Stimulated activated naive B cell treated with anti-CD40 and anti-IgM and Interleukin-4, amounts not matched to agents 10 μg/mL and 1 μg/mL and 100 μg/mL, for 72 hours (primary cell): ENCODE data around the gene WDR64.
"Not testable (repeated sequence)": the region's sequence is repeated elsewhere in the genome, so short reads cannot be mapped to it uniquely, and the experiment has no call there.

Experiments
- ATAC-seq, 2 donors: fragments of 150-1000 bp; cut with Tn5 transposase; replicated peaks; 2 replicates each; pipeline ENCODE4 v1.10.0; 2021; ENCODE audit warnings: moderate library complexity in 1 of 2
- DNase-seq: peaks from one replicate; pipeline ENCODE4 v3.0.0; 2021
- H3K27ac Mint-ChIP-seq: one replicate; pipeline ENCODE4 v1.8.0; 2022; ENCODE audit warnings: mild to moderate bottlenecking, mixed read lengths
- H3K27me3 Mint-ChIP-seq, 2 donors: one replicate each; pipeline ENCODE4 v1.8.0; 2022; ENCODE audit warnings: mixed read lengths in 2 of 2
- H3K36me3 Mint-ChIP-seq, 2 donors: one replicate each; pipeline ENCODE4 v1.8.0; 2022; ENCODE audit warnings: mixed read lengths in 2 of 2, mild to moderate bottlenecking in 1 of 2
- H3K4me1 Mint-ChIP-seq, 2 donors: one replicate each; pipeline ENCODE4 v1.8.0; 2022; ENCODE audit warnings: mixed read lengths in 2 of 2, mild to moderate bottlenecking in 1 of 2
- H3K4me3 Mint-ChIP-seq, 2 donors: one replicate each; pipeline ENCODE4 v1.8.0; 2022; ENCODE audit warnings: mild to moderate bottlenecking in 2 of 2, mixed read lengths in 2 of 2, moderate library complexity in 1 of 2
- H3K9me3 Mint-ChIP-seq, 2 donors: one replicate each; pipeline ENCODE4 v1.8.0; 2022; ENCODE audit warnings: mixed read lengths in 2 of 2, mild to moderate bottlenecking in 1 of 2

The WDR64 gene

DNA sequence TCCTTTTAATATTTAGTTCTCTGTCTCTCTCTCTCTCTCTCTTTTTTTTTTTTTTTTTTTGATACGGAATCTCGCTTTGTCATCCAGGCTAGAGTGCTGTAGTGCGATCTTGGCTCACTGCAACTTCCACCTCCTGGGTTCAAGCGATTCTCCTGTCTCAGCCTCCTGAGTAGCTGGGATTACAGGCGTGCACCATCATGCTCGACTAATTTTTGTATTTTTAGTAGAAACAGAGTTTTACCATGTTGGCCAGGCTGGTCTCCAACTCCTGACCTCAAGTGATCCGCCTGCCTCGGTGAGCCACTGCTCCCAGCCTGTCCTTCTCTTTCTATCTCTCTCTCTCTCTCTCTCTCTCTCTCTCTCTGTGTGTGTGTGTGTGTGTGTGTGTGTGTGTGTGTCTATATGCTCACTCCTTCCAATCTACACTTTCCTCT is 83.4 kb downstream of the WDR64 start:
- not testable (repeated sequence) for H3K9me3 Mint-ChIP-seq, H3K36me3 Mint-ChIP-seq, H3K4me1 Mint-ChIP-seq, ATAC-seq, DNase-seq, H3K4me3 Mint-ChIP-seq, H3K27ac Mint-ChIP-seq
- peaks cover 13 to 17% of the 10 kb centered on the region in 2 donors for H3K27me3 Mint-ChIP-seq

DNA sequence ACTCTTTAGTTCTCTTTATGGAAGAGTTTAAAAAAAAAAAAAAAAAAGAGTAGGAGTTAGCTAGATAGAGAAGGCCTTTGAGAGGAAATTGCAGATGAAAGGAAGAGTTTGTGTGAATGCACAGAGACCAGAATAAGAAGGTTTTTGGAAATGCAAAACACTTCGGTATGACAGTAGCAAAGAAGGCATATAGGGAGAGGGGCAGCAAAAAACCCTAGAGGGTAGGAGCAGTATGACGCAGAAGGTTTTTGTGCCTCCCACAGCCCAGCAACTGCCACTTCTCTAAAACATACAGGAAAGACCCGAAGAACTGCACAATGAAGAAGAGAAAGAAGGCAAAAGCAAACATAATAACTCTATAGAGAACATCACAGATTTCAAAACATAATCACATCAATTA is 84.3 kb downstream of the WDR64 start:
- peaks cover 13 to 17% of the 10 kb centered on the region in 2 donors for H3K27me3 Mint-ChIP-seq
- ATAC-seq, result no peak
- H3K27ac Mint-ChIP-seq, result no peak overlapping the region
- H3K4me1 Mint-ChIP-seq, result no peaks in the 10 kb centered on the region
- no peaks in the 10 kb centered on the region for H3K9me3 Mint-ChIP-seq
- H3K36me3 Mint-ChIP-seq, result no peaks in the 10 kb centered on the region
- no peak for DNase-seq
- H3K4me3 Mint-ChIP-seq, result no peak overlapping the region

DNA sequence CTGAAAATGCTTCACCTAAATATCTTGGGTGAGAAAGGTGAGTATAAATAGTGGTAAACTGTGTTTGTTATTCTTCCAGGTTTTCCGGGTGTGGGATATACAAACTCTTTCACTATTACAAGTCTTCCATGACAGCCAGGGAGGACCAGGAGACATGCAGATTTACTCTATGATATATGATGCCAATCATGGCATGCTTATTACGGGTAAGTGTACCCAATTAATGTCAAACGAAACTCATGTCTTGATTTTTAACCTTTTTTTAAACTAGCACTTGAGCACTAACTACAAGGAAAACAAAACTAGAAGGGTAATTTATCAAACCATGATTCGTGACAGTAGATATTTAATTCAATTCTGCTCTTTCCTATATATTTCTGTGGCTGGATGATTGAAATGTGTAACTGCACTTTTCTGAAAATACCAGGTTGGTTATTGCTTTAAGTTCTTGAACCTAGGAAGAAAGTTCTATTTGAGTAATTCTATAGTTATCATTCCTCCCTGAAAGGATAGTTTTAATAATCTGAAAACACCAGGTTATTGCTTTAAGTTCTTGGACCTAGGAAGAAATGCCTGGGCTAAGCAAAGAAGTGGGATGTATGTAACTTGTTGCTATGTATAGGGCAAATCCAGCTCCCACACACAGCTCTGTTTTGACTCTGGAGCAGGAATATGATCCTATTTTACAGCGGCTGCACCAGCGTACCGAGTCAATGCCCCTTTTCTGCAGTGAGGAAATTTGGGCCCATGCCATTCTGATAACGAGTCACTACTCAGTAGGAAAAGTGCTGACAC is 86.4 kb downstream of the WDR64 start:
- Mint-ChIP-seq H3K9me3 (no peaks in the 10 kb centered on the region), H3K36me3 (no peaks in the 10 kb centered on the region)
- no peak for ATAC-seq

DNA sequence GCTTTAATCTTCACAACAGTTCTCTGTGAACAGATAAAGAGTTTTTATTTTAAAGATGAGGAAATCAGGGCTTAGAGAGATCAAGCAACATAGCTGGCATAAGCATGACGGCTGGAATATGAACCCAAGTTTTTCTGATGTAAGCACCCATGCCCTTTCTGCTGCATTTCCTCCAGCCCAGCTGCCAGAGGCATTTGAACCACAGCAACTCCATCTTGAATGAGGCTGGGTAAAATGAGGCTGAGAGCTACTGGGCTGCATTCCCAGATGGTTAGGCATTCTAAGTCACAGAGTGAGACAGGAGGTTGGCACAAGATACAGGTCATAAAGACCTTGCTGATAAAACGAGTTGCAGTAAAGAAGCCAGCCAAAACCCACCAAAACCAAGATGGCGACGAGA is 90.0 kb downstream of the WDR64 start:
- DNase-seq (no peak), ATAC-seq (no peak)
- Mint-ChIP-seq H3K4me3 (no peak overlapping the region), H3K27ac (no peak overlapping the region), H3K27me3 (peaks cover 16 to 17% of the 10 kb centered on the region in 2 donors), H3K4me1 (no peaks in the 10 kb centered on the region), H3K36me3 (no peaks in the 10 kb centered on the region), H3K9me3 (no peaks in the 10 kb centered on the region)

More for the DNA sequence above, 86.4 kb downstream of the WDR64 start:
- Mint-ChIP-seq H3K4me1 (no peaks in the 10 kb centered on the region), H3K4me3 (no peak overlapping the region), H3K27me3 (peaks cover 21 to 26% of the 10 kb centered on the region in 2 donors), H3K27ac (no peak overlapping the region)
- no peak for DNase-seq

DNA sequence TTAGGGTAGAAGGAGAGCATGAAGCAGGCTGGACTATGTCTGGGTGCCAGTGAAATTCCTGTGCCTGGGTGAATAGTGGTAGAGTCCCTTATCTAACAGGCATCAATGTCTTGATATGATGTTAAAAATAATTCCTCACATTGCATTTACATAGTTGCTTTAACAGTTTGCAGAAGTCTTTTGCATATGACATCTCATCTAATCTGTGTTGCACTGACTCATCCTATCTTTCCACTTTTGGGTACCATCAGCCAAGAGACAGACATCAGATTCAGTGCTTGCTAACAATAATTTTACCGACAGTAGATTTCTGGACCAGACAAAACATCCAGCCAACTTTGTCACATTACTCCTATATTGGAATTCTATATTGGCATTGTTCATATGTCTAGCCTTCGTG is 92.5 kb downstream of the WDR64 start:
- ATAC-seq, result no peak
- Mint-ChIP-seq H3K27me3 (peaks cover 22 to 25% of the 10 kb centered on the region in 2 donors), H3K27ac (no peak overlapping the region), H3K36me3 (no peaks in the 10 kb centered on the region), H3K4me3 (no peak overlapping the region), H3K9me3 (no peaks in the 10 kb centered on the region), H3K4me1 (no peaks in the 10 kb centered on the region)
- no peak for DNase-seq

DNA sequence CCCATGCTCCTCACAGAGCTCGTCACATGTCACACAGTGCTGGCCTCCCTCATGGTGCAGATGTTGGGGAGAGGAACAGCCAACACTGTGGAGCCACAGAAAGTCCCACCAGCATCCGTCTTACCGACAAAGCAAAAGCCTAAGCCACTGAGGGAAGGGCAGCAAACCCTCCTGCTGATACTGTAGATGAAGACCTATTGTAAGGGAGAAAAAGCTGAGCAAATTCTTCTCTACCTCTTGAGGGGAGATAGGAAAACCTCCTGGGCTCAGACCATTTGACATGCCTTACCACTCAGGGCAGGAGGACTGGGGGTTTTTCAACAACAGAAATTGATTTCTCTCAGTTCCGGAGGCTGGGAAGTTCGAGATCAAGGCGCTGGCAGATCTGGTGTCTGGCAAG is 95.9 kb downstream of the WDR64 start:
- Mint-ChIP-seq H3K27ac (no peak overlapping the region), H3K4me1 (no peaks in the 10 kb centered on the region)

DNA sequence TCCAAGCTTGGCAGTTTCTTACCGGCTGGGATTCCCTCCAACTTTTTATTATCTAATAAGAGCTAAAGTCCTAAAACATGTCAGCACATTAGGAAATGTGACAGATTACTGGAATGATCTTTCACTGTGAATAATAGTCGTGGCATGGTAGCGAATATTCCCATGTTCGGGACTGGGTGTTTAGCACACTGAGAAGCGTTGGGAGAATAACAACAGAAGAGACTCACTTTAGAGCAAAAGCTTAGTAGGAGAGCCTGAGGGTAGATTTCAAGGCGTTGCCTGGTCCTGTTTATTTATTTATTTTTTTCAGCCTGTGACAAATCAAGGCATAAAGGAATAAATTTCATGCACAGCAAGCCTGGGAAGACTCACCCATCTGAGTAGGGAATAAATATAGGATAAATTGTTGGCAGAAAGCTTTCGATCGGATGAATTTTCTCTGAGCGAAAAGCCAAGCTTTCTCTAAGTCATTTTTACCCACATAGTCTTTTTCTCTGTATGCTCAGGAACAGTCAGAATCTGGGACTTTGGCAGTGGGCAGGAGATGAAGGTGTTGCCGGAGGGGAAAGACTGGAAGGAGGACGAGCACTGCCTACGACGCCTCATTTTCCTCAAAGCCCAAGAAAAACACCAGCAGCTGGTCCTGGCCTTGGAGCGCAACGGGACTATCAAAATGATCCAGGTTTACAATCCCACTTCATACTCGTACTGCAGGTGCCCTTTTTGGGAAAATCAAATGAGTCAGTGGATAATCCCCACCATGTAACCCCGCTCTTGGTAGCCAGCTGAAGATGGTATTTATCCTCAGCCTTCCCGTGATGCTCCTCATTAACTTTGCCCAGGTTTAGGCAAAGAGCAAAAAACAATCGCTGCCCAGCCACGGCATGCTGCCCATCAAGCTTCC is 97.2 kb downstream of the WDR64 start:
- no peak for DNase-seq
- Mint-ChIP-seq H3K4me1 (no peaks in the 10 kb centered on the region), H3K36me3 (no peaks in the 10 kb centered on the region), H3K27ac (no peak overlapping the region), H3K4me3 (no peak overlapping the region), H3K27me3 (peaks cover 13 to 20% of the 10 kb centered on the region in 2 donors), H3K9me3 (no peaks in the 10 kb centered on the region)
- ATAC-seq, result no peak

More for the DNA sequence above, 95.9 kb downstream of the WDR64 start:
- H3K27me3 Mint-ChIP-seq, result peaks cover 18 to 26% of the 10 kb centered on the region in 2 donors
- no peak for DNase-seq
- no peak for ATAC-seq
- H3K4me3 Mint-ChIP-seq, result no peak overlapping the region
- H3K9me3 Mint-ChIP-seq, result no peaks in the 10 kb centered on the region
- no peaks in the 10 kb centered on the region for H3K36me3 Mint-ChIP-seq

DNA sequence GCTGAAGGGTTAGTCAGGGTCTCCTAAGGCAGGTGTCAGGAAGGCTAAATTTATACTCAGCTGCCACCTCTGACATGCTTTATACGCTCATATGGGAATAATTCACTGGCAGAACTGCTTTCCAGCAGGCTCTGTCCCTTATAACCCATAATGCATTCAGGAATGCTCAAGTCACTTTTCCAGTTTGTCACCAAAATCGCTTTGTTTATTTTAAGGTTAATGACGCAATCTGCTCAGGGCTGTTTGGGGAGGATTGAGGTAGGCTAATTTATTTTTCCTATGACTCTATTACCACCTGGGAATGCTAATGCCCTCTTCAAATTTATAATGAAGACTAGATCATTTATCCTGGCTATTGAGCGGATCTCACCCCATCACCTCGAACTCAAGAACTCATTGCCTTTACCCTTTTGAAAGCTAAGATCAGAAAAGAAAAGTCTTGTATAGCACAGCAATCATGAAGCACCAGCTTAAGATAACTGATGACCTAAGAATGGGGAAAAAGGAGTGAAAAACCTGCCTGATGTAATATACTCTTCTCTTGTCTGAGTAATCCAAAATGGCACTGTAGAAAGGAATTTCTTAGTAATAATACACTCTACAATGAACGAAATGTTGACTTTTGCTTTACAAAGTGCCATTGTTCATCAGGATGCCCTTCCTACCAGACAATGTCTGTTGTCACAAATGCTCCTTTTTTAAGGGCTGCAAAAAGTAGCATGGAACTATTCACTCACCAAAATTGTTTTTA is 98.0 kb downstream of the WDR64 start:
- Mint-ChIP-seq H3K36me3 (no peaks in the 10 kb centered on the region), H3K27ac (no peak overlapping the region), H3K4me3 (no peak overlapping the region), H3K27me3 (peaks cover 10 to 20% of the 10 kb centered on the region in 2 donors), H3K4me1 (no peaks in the 10 kb centered on the region), H3K9me3 (peaks cover 0 to under 1% of the 10 kb centered on the region in 2 donors)
- DNase-seq (no peak), ATAC-seq (no peak)

DNA sequence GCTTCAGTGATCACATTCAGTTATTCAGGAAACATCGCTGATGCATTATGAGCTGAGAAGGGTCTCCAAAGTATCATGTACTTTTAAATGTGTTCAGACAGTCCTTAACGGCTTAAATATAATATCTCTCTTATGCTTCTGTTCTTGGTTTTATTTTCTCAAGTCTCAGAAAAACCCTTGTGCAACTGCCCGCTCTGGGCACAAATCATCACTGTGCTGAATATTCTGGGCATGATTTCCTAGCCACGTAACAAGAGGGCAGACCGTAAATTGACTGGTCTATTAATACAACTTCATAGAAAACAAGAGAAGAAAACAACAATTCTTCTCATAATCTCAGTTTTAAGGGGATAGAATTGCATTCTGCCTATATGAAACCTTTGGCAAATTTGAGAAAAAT is 99.4 kb downstream of the WDR64 start:
- Mint-ChIP-seq H3K4me3 (no peak overlapping the region), H3K9me3 (peaks cover 0 to 4% of the 10 kb centered on the region in 2 donors), H3K27ac (no peak overlapping the region), H3K27me3 (peaks cover 9 to 14% of the 10 kb centered on the region in 2 donors), H3K36me3 (no peaks in the 10 kb centered on the region), H3K4me1 (no peaks in the 10 kb centered on the region)
- no peak for DNase-seq
- no peak for ATAC-seq

DNA sequence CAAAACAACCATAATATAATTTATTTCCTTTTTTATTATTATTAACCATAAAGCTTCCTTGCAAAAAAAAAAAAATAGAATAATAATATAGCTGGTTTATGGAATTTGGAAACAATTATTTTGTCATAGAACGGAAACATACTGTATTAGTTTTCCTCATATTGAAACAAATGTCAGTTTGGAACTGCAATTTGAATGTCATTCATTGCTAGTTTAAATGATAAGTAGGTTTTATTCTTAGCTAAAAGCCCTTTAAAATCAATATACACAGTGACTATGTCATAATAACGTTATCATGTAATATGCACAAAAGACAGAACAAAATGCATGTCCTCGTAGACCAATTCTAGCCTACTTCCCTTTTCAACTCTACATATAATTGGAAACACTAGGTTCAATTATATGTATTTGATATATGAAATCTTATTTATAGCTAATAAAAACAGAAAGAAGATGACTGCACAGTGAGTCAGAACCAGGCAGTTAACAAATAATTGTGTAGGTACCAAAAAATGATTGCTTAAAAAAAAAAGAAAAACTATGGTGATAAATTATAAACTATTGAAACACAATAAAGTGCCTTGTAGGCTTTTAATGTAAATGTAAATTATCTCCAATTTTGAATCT is 110.7 kb downstream of the WDR64 start:
- H3K9me3 Mint-ChIP-seq, result no peaks in the 10 kb centered on the region
- no peak overlapping the region for H3K27ac Mint-ChIP-seq
- no peak for DNase-seq
- H3K27me3 Mint-ChIP-seq, result peaks cover 16 to 30% of the 10 kb centered on the region in 2 donors
- H3K4me1 Mint-ChIP-seq, result peaks cover 0 to 2% of the 10 kb centered on the region in 2 donors
- H3K4me3 Mint-ChIP-seq, result no peak overlapping the region
- H3K36me3 Mint-ChIP-seq, result no peaks in the 10 kb centered on the region
- no peak for ATAC-seq

DNA sequence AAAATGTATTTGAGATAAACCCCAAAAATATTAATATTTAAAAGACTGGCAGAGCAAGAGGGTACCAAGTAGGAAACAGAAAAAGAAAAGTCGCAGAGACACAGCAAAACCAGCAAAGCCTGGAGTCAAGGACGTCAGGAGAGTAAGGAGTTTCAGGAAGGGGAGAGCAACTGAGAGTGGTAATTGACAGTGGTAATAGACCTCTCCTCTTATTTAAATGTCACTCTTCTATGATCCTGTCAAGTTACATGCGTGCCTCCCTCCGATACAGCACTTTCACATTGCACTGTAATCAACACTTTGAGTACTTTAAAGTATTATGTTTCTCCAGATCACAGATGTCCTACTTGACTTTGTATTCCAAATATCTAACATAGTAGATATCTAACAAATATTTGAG is 113.3 kb downstream of the WDR64 start:
- no peaks in the 10 kb centered on the region for H3K36me3 Mint-ChIP-seq
- no peak overlapping the region for H3K4me3 Mint-ChIP-seq
- H3K9me3 Mint-ChIP-seq, result no peaks in the 10 kb centered on the region
- H3K27ac Mint-ChIP-seq, result no peak overlapping the region
- H3K27me3 Mint-ChIP-seq, result peaks cover 18 to 28% of the 10 kb centered on the region in 2 donors
- no peak for ATAC-seq
- peaks cover 0 to 3% of the 10 kb centered on the region in 2 donors for H3K4me1 Mint-ChIP-seq
- DNase-seq, result no peak

DNA sequence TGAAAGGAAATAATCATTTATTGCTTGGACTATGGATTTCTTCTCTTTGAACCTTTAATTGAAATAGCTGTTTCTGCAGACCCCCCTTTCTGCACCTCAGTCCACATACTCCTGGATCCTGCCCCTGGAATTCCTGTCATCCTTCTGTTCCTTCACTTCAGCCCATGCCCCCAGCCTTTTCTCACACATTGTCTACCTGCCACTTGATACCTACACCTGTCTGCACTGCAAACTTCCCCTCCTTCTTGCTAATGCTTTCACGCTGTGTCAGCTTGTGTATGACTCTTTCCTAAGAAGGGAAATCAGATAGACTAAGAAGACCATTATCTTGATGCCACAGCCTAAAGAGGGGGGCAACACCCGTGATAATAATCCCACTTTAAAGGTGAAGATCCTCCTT is 115.7 kb downstream of the WDR64 start:
- DNase-seq (no peak), ATAC-seq (no peak)
- H3K9me3 Mint-ChIP-seq, result no peaks in the 10 kb centered on the region
- H3K4me3 Mint-ChIP-seq, result no peak overlapping the region
- H3K4me1 Mint-ChIP-seq, result peaks cover 0 to 5% of the 10 kb centered on the region in 2 donors
- H3K36me3 Mint-ChIP-seq, result no peaks in the 10 kb centered on the region
- no peak overlapping the region for H3K27ac Mint-ChIP-seq
- H3K27me3 Mint-ChIP-seq, result peaks cover 12 to 25% of the 10 kb centered on the region in 2 donors

DNA sequence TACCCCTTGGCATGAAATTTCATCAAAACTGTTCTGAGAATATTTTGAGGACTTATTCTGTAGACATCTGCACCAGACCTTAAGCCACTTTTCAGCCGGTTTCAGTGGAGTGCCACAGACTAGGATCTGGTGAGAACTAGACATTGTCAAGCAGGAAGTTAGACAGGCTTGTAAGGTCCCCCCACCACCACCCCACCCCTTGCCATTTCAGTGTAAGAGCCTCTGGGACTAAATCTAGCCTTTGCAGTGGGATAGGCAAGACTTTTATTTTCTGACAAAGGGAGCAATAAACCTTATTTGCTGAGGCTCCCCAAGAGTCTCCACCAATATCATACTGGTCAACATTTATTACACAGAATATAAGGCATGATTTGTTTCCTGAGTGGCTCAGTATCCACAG is 118.0 kb downstream of the WDR64 start:
- Mint-ChIP-seq H3K27ac (no peak overlapping the region), H3K27me3 (peaks cover 12 to 20% of the 10 kb centered on the region in 2 donors), H3K4me1 (peaks cover 0 to 5% of the 10 kb centered on the region in 2 donors), H3K36me3 (no peaks in the 10 kb centered on the region), H3K4me3 (no peak overlapping the region), H3K9me3 (no peaks in the 10 kb centered on the region)
- DNase-seq (no peak), ATAC-seq (no peak)

DNA sequence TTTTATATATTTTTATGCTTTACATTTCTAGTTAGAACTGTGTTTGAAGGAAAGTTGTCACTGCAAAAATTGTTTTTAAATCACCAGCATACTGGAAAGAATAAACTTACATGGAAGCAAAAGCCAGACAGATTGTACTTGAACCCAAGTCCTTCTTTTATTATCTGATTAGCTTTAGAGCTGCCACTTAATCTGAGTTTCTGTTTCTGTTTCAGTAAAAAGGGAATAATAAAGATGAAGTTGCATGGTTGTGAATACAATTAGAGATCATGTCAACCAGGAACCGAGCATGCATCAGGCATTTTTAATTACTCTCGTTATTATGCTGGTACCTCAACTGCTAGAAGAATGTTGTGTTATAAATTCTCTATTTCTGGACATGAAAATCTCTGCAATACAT is 119.0 kb downstream of the WDR64 start:
- Mint-ChIP-seq H3K9me3 (no peaks in the 10 kb centered on the region), H3K27ac (no peak overlapping the region), H3K36me3 (no peaks in the 10 kb centered on the region), H3K4me3 (no peak overlapping the region), H3K4me1 (peaks cover 0 to 5% of the 10 kb centered on the region in 2 donors), H3K27me3 (peaks cover 5 to 14% of the 10 kb centered on the region in 2 donors)
- ATAC-seq (no peak), DNase-seq (no peak)
